WTC11 (cell line): Measurements from ENCODE around the gene MRPL24. TPM values are rescaled to one million over a fixed set of nuclear protein-coding genes. Genes with fewer than 3 reads are reported as not detected.

ENCODE experiments used
- ATAC-seq: fragments of 200-7000 bp; cut with Tn5 transposase; 2 replicates; pipeline ENCODE4 v1.10.0; 2021; ENCODE audit warnings: mild to moderate bottlenecking, moderate library complexity
- CTCF ChIA-PET: fragments of 300-600 bp; sonication (Branson Sonifier 250); formaldehyde crosslinking; loops from one replicate; lab custom pipeline; 2021; ENCODE audit warnings: antibody characterized with exemption; lab: Charles Lee
- POLR2A ChIA-PET: fragments of 350-600 bp; sonication (Branson Sonifier 250); formaldehyde crosslinking; loops from one replicate; lab custom pipeline; 2021; ENCODE audit warnings: antibody characterized with exemption; lab: Charles Lee
- DNase-seq: peaks from one replicate; pipeline ENCODE4 v3.0.0; 2021; ENCODE audit warnings: low spot score
- H3K27ac Mint-ChIP-seq: 2 replicates; pipeline ENCODE4 v1.8.0; 2021; ENCODE audit warnings: mixed read lengths
- H3K27me3 Mint-ChIP-seq: 2 replicates; pipeline ENCODE4 v1.8.0; 2021; ENCODE audit warnings: low read depth, mild to moderate bottlenecking, moderate library complexity, mixed read lengths
- H3K36me3 Mint-ChIP-seq: 2 replicates; pipeline ENCODE4 v1.8.0; 2021; ENCODE audit warnings: mixed read lengths
- H3K4me1 Mint-ChIP-seq: 2 replicates; pipeline ENCODE4 v1.8.0; 2022; ENCODE audit warnings: mixed read lengths
- H3K4me3 Mint-ChIP-seq: 2 replicates; pipeline ENCODE4 v1.8.0; 2021; ENCODE audit warnings: mild to moderate bottlenecking, moderate library complexity, mixed read lengths
- H3K9me3 Mint-ChIP-seq: 2 replicates; pipeline ENCODE4 v1.8.0; 2021; ENCODE audit warnings: mixed read lengths
- ATF3 ChIP-seq: sonication (generic); formaldehyde crosslinking; conservative IDR thresholded peaks from 2 replicates; pipeline ENCODE4 v1.8.1; 2022; ENCODE audit warnings: mild to moderate bottlenecking, missing genetic modification reagents
- CBFB ChIP-seq: sonication (generic); formaldehyde crosslinking; IDR thresholded peaks from 2 replicates; pipeline ENCODE4 v1.8.1; 2022; ENCODE audit warnings: mild to moderate bottlenecking, low read depth, missing genetic modification reagents
- ELF4 ChIP-seq: sonication (generic); formaldehyde crosslinking; IDR thresholded peaks from 2 replicates; pipeline ENCODE4 v1.8.1; 2022; ENCODE audit warnings: low read depth, mild to moderate bottlenecking, moderate library complexity, missing genetic modification reagents
- ERG ChIP-seq: fragments of 250-450 bp; sonication (Bioruptor Pico); IDR thresholded peaks from 2 replicates; pipeline ENCODE4 v1.8.0; 2021; ENCODE audit warnings: mild to moderate bottlenecking
- FOXK1 ChIP-seq: sonication (generic); formaldehyde crosslinking; IDR thresholded peaks from 2 replicates; pipeline ENCODE4 v1.8.0; 2022; ENCODE audit warnings: mild to moderate bottlenecking, moderate library complexity, missing genetic modification reagents
- FOXP1 ChIP-seq: sonication (generic); formaldehyde crosslinking; IDR thresholded peaks from 2 replicates; pipeline ENCODE4 v1.8.0; 2022; ENCODE audit warnings: missing genetic modification reagents, mild to moderate bottlenecking, moderate library complexity, borderline replicate concordance
- GABPB1 ChIP-seq: sonication (generic); formaldehyde crosslinking; IDR thresholded peaks from 2 replicates; pipeline ENCODE4 v1.8.1; 2023; ENCODE audit warnings: mild to moderate bottlenecking, missing genetic modification reagents
- HMGA2 ChIP-seq: fragments of 250-450 bp; sonication (Bioruptor Pico); IDR thresholded peaks from 2 replicates; pipeline ENCODE4 v1.4.0; 2021; ENCODE audit warnings: mild to moderate bottlenecking, moderate library complexity
- KAT7 ChIP-seq: sonication (generic); formaldehyde crosslinking; IDR thresholded peaks from 2 replicates; pipeline ENCODE4 v1.8.1; 2023; ENCODE audit warnings: missing genetic modification reagents, mild to moderate bottlenecking, borderline replicate concordance
- MLX ChIP-seq: sonication (generic); formaldehyde crosslinking; IDR thresholded peaks from 2 replicates; pipeline ENCODE4 v1.8.1; 2023; ENCODE audit warnings: mild to moderate bottlenecking, missing genetic modification reagents, moderate library complexity
- NR2C2 ChIP-seq: sonication (generic); formaldehyde crosslinking; IDR thresholded peaks from 2 replicates; pipeline ENCODE4 v1.8.0; 2022; ENCODE audit warnings: mild to moderate bottlenecking, missing genetic modification reagents
- NR3C1 ChIP-seq: sonication (generic); formaldehyde crosslinking; conservative IDR thresholded peaks from 2 replicates; pipeline ENCODE4 v1.8.1; 2023; ENCODE audit warnings: low read depth, mild to moderate bottlenecking, missing genetic modification reagents
- SMAD4 ChIP-seq: sonication (generic); formaldehyde crosslinking; IDR thresholded peaks from 2 replicates; pipeline ENCODE4 v1.8.0; 2022; ENCODE audit warnings: mild to moderate bottlenecking, missing genetic modification reagents
- STAT6 ChIP-seq: sonication (generic); formaldehyde crosslinking; conservative IDR thresholded peaks from 2 replicates; pipeline ENCODE4 v1.8.1; 2023; ENCODE audit warnings: mild to moderate bottlenecking, low read depth, missing genetic modification reagents, moderate library complexity
- TEAD4 ChIP-seq: sonication (generic); formaldehyde crosslinking; IDR thresholded peaks from 2 replicates; pipeline ENCODE4 v1.8.0; 2022; ENCODE audit warnings: mild to moderate bottlenecking, missing genetic modification reagents
- ZNF138 ChIP-seq: sonication (generic); formaldehyde crosslinking; conservative IDR thresholded peaks from 2 replicates; pipeline ENCODE4 v1.8.1; 2022; ENCODE audit warnings: mild to moderate bottlenecking, moderate library complexity, missing genetic modification reagents
- ZNF232 ChIP-seq: sonication (generic); formaldehyde crosslinking; IDR thresholded peaks from 2 replicates; pipeline ENCODE4 v1.8.0; 2022; ENCODE audit warnings: mild to moderate bottlenecking, missing genetic modification reagents
- ZNF263 ChIP-seq: sonication (generic); formaldehyde crosslinking; IDR thresholded peaks from 2 replicates; pipeline ENCODE4 v1.8.1; 2022; ENCODE audit warnings: low read depth, mild to moderate bottlenecking, moderate library complexity, missing genetic modification reagents
- ZNF416 ChIP-seq: fragments of 250-450 bp; sonication (Bioruptor Pico); IDR thresholded peaks from 2 replicates; pipeline ENCODE4 v1.9.0; 2021; ENCODE audit warnings: mild to moderate bottlenecking, inconsistent platforms
- ZNF423 ChIP-seq: fragments of 250-450 bp; sonication (Bioruptor Pico); IDR thresholded peaks from 2 replicates; pipeline ENCODE4 v2.1.2; 2022; ENCODE audit warnings: mild to moderate bottlenecking, moderate library complexity
- ZNF671 ChIP-seq: fragments of 250-450 bp; sonication (Bioruptor Pico); IDR thresholded peaks from 2 replicates; pipeline ENCODE4 v1.8.0; 2021; ENCODE audit warnings: mild to moderate bottlenecking
- total RNA-seq: library from RNA; stranded (reverse); gene quantifications from 3 replicates; pipeline ENCODE4 v1.2.3, GENCODE V29; 2021
- TF ChIP-seq, protein P1 (sequence below): fragments of 250-450 bp; sonication (Bioruptor Pico); IDR thresholded peaks from 2 replicates; pipeline ENCODE4 v1.9.0; 2021; ENCODE audit warnings: moderate library complexity, mild to moderate bottlenecking, inconsistent platforms, borderline replicate concordance
- TF ChIP-seq, protein P2 (sequence below): sonication (generic); formaldehyde crosslinking; IDR thresholded peaks from 2 replicates; pipeline ENCODE4 v1.8.1; 2023; ENCODE audit warnings: mild to moderate bottlenecking, missing genetic modification reagents
- TF ChIP-seq, protein P3 (sequence below): sonication (generic); formaldehyde crosslinking; IDR thresholded peaks from 2 replicates; pipeline ENCODE4 v1.8.0; 2022; ENCODE audit warnings: mild to moderate bottlenecking, missing genetic modification reagents

The MRPL24 gene
- total RNA-seq, 1 experiment from 2014 or later = 35.2 TPM

DNA sequence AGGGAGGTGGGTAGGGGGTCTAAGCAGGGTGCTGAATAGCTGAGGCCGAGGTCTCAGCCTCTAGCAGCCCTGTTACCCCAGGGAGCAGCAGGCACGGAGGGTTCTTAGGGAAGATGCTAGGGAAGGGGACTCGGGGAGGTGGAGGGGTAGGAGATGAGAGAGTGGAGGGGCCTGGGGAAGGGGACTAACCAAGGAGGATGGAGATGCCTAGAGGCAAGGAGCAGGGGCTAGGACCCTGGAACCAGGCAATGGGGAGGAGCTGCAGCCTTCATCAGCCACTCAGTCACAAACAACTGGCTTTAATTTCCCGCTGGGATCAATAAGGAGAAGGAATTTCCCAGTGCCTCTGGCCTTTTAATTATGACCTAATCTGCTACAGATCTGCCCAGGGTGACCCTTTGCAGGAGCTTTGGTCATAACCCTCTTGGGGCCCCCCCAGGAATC is 32.6 kb downstream of the MRPL24 start:
- TF ChIP-seq ZNF263 (CRISPR knock-in tag) (no peak), FOXK1 (CRISPR knock-in tag) (peak; percentile 28; the same call in 1 of the 2 replicates), FOXP1 (peak; percentile 49; the same call in 1 of the 2 replicates), GABPB1 (CRISPR knock-in tag) (no peak), SMAD4 (no peak), NR3C1 (CRISPR knock-in tag) (no peak), CBFB (CRISPR knock-in tag) (no peak), MLX (no peak), ZNF232 (CRISPR knock-in tag) (no peak), ZNF671 (no peak), ELF4 (CRISPR knock-in tag) (no peak), ATF3 (CRISPR knock-in tag) (no peak), ZNF423 (CRISPR knock-in tag) (0 out of 2 replicates have a peak, but pooled peaks have one; percentile 7), TEAD4 (CRISPR knock-in tag) (no peak), ZNF416 (CRISPR knock-in tag) (no peak), NR2C2 (CRISPR knock-in tag) (no peak)
- TF ChIP-seq, protein P1, sequence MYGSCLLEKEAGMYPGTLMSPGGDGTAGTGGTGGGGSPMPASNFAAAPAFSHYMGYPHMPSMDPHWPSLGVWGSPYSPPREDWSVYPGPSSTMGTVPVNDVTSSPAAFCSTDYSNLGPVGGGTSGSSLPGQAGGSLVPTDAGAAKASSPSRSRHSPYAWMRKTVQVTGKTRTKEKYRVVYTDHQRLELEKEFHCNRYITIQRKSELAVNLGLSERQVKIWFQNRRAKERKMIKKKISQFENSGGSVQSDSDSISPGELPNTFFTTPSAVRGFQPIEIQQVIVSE (CRISPR knock-in tag) = no peak
- peak overlapping the region; percentile 92 for H3K27ac Mint-ChIP-seq
- ChIA-PET CTCF (interaction anchor here (0.6 to 25.2 kb wide), 15 partner anchors 9 to 366 kb away, joined by 3 to 1553 read pairs (median 4); partner anchors contain the start of genes HAPLN2, INSRR, ISG20L2 and METTL25B), POLR2A (interaction anchor here (0.9 to 5.4 kb wide), 8 partner anchors 13 to 43 kb away, joined by 3 to 195 read pairs (median 8); partner anchors contain the start of genes HDGF, ISG20L2, METTL25B and NES)
- DNase-seq (peak; percentile 69), ATAC-seq (peak; percentile 33)
- no peaks in the 10 kb centered on the region for H3K9me3 Mint-ChIP-seq
- 0 out of 2 replicates have a peak, but pooled peaks cover under 1% of the 10 kb centered on the region for H3K36me3 Mint-ChIP-seq
- peaks cover 69% of the 10 kb centered on the region for H3K4me1 Mint-ChIP-seq
- H3K27me3 Mint-ChIP-seq = peaks cover 21% of the 10 kb centered on the region
- H3K4me3 Mint-ChIP-seq = peak overlapping the region; percentile 84

DNA sequence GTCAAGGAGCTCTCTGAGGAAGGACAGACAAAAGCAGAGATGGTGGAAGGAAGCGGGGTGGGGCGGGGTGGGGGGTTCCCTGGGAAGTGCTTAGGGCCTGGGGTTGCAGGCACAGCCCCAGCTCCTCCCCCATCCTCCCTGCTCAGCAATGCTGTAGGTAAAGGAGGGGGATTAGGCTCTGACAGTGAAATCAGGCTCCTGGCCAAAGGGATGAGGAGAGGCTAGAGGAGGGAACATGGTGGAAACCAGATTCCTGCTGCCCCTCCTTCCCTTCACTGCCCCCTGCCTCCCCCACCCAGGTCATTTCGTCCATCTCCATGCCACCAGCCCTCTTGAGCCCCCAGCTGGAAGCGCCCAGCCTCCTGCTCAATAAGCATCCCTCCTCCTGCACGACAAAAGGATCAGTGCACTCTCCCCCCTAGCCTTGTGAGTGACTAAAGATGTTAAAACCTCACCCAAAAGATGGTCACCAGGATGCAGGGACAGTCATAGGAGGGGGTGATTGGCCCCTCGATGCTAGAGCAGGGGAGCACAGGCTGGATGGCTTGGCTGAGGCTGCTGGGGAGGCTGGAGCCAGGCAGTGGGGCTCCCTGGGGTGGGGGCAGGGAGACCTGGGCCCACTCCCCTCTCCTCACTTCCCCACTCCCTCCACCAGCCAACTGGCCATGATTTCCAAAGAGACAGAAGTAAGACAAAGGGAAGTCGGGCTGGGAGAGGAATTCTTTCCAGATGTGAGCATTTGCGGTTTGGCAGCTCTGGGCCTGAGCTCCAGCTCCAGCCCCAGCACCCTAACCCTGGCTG is 33.3 kb downstream of the MRPL24 start:
- Mint-ChIP-seq H3K36me3 (peaks cover 4% of the 10 kb centered on the region; the same call in 1 of the 2 replicates), H3K27ac (peak overlapping the region; percentile 92)
- TF ChIP-seq ZNF416 (CRISPR knock-in tag) (0 out of 2 replicates have a peak, but pooled peaks have one; percentile 22), ERG (CRISPR knock-in tag) (0 out of 2 replicates have a peak, but pooled peaks have one; percentile 24), ZNF263 (CRISPR knock-in tag) (no peak), KAT7 (no peak; the same call in 1 of the 2 replicates), ZNF138 (no peak), STAT6 (CRISPR knock-in tag) (no peak), HMGA2 (no peak), ZNF423 (CRISPR knock-in tag) (no peak)
- TF ChIP-seq, protein P2, sequence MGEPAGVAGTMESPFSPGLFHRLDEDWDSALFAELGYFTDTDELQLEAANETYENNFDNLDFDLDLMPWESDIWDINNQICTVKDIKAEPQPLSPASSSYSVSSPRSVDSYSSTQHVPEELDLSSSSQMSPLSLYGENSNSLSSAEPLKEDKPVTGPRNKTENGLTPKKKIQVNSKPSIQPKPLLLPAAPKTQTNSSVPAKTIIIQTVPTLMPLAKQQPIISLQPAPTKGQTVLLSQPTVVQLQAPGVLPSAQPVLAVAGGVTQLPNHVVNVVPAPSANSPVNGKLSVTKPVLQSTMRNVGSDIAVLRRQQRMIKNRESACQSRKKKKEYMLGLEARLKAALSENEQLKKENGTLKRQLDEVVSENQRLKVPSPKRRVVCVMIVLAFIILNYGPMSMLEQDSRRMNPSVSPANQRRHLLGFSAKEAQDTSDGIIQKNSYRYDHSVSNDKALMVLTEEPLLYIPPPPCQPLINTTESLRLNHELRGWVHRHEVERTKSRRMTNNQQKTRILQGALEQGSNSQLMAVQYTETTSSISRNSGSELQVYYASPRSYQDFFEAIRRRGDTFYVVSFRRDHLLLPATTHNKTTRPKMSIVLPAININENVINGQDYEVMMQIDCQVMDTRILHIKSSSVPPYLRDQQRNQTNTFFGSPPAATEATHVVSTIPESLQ (CRISPR knock-in tag) = no peak
- TF ChIP-seq, protein P3, sequence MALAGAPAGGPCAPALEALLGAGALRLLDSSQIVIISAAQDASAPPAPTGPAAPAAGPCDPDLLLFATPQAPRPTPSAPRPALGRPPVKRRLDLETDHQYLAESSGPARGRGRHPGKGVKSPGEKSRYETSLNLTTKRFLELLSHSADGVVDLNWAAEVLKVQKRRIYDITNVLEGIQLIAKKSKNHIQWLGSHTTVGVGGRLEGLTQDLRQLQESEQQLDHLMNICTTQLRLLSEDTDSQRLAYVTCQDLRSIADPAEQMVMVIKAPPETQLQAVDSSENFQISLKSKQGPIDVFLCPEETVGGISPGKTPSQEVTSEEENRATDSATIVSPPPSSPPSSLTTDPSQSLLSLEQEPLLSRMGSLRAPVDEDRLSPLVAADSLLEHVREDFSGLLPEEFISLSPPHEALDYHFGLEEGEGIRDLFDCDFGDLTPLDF (CRISPR knock-in tag) = no peak

More for the DNA sequence above, 33.3 kb downstream of the MRPL24 start:
- CTCF ChIA-PET = interaction anchor here (0.7 to 25.2 kb wide), 22 partner anchors 8 to 227 kb away, joined by 3 to 1553 read pairs (median 16); partner anchors contain the start of genes HAPLN2, INSRR, ISG20L2 and LRRC71
- ATAC-seq = peak; percentile 10
- Mint-ChIP-seq H3K27me3 (peaks cover 23% of the 10 kb centered on the region), H3K4me1 (peaks cover 71% of the 10 kb centered on the region), H3K4me3 (peak overlapping the region; percentile 84), H3K9me3 (no peaks in the 10 kb centered on the region)
- POLR2A ChIA-PET = interaction anchor here (0.9 to 5.4 kb wide), 15 partner anchors 14 to 83 kb away, joined by 3 to 195 read pairs (median 8); partner anchors contain the start of genes HDGF, ISG20L2, METTL25B and MRPL24
- peak; percentile 58 for DNase-seq
